H1 (cell line): ENCODE results near the gene EFNA3. TPM values are rescaled to one million over a fixed set of nuclear protein-coding genes. Genes with fewer than 3 reads are reported as not detected.

ENCODE experiments used
- CTCF ChIA-PET: fragments of 300-600 bp; sonication (Branson Sonifier 250); formaldehyde crosslinking; loops from one replicate; lab custom pipeline; 2021; ENCODE audit not compliant: partially characterized antibody; lab: Charles Lee
- POLR2A ChIA-PET: fragments of 300-600 bp; sonication (Branson Sonifier 250); formaldehyde crosslinking; loops from one replicate; lab custom pipeline; 2021; ENCODE audit warnings: inconsistent platforms; ENCODE audit not compliant: partially characterized antibody; lab: Charles Lee
- DNase-seq, 2 experiments: peaks; one replicate each; pipeline versions ENCODE4 v3.0.0 to v3.0.0-alpha.2; 2010 to 2022; ENCODE audit warnings: low spot score in 2 of 2, low read depth in 1 of 2, mixed read lengths in 1 of 2
- FAIRE-seq: peaks from 2 replicates; lab custom pipeline; 2011; peaks lifted over from hg19 to GRCh38; lab: Jason Lieb, UNC
- H2AFZ ChIP-seq: 2 replicates; pipeline ENCODE4 v1.8.1; 2012; ENCODE audit warnings: low read length, inconsistent platforms
- H2AK5ac ChIP-seq: 2 replicates; pipeline ENCODE4 v1.6.1; 2013; ENCODE audit warnings: low read depth, low read length
- H2BK120ac ChIP-seq: replicated peaks from 2 replicates; pipeline ENCODE3; 2013; ENCODE audit warnings: low read depth, low read length, inconsistent platforms
- H2BK12ac ChIP-seq: 2 replicates; pipeline ENCODE4 v1.6.1; 2013; ENCODE audit warnings: low read depth, low read length
- H2BK15ac ChIP-seq: 2 replicates; pipeline ENCODE4 v1.6.1; 2013; ENCODE audit warnings: low read length
- H2BK20ac ChIP-seq: 2 replicates; pipeline ENCODE4 v1.6.1; 2013; ENCODE audit warnings: low read length
- H2BK5ac ChIP-seq: 2 replicates; pipeline ENCODE4 v1.6.1; 2013; ENCODE audit warnings: low read depth, low read length
- H3K14ac ChIP-seq: 2 replicates; pipeline ENCODE4 v1.6.1; 2013; ENCODE audit warnings: inconsistent platforms; ENCODE audit not compliant: insufficient read length
- H3K18ac ChIP-seq: 2 replicates; pipeline ENCODE4 v1.6.1; 2013; ENCODE audit warnings: low read length; ENCODE audit errors: extremely low read depth
- H3K23ac ChIP-seq: 2 replicates; pipeline ENCODE4 v1.6.1; 2013; ENCODE audit warnings: inconsistent platforms; ENCODE audit not compliant: insufficient read length
- H3K23me2 ChIP-seq: 2 replicates; pipeline ENCODE4 v1.6.1; 2013; ENCODE audit warnings: low read depth, low read length
- H3K27ac ChIP-seq: 2 replicates; pipeline ENCODE4 v1.6.1; 2011; ENCODE audit warnings: low read depth, low read length, inconsistent platforms
- H3K27me3 ChIP-seq, 4 experiments: replicated peaks in 1 of 4; 1 replicate in 1 of 4; 2 replicates in 3 of 4; pipeline versions ENCODE4 v1.6.1 to v1.8.1; 2011 to 2013; ENCODE audit warnings: low read length in 3 of 4, mild to moderate bottlenecking in 3 of 4, inconsistent platforms in 2 of 4, mixed read lengths in 2 of 4, moderate library complexity in 1 of 4; ENCODE audit not compliant: control insufficient read depth in 3 of 4, insufficient read depth in 3 of 4; ENCODE audit errors: extremely low read depth in 1 of 4
- H3K36me3 ChIP-seq, 4 experiments: 2 replicates each; pipeline versions ENCODE4 v1.6.1 to v1.8.1; 2011 to 2013; ENCODE audit warnings: mild to moderate bottlenecking in 4 of 4, low read length in 3 of 4, moderate library complexity in 2 of 4, control low read depth in 1 of 4, inconsistent platforms in 1 of 4; ENCODE audit not compliant: insufficient read depth in 4 of 4, control insufficient read depth in 2 of 4
- H3K4ac ChIP-seq: replicated peaks from 2 replicates; pipeline ENCODE3; 2013; ENCODE audit warnings: low read length, low read depth, mixed read lengths, inconsistent platforms; ENCODE audit not compliant: insufficient read length
- H3K4me1 ChIP-seq, 4 experiments: replicated peaks in 1 of 4; 1 replicate in 1 of 4; 2 replicates in 3 of 4; pipeline versions ENCODE4 v1.6.1 to v1.8.1; 2011 to 2013; ENCODE audit warnings: low read length in 3 of 4, inconsistent platforms in 2 of 4, mixed read lengths in 1 of 4; ENCODE audit not compliant: insufficient read depth in 4 of 4, control insufficient read depth in 3 of 4
- H3K4me2 ChIP-seq, 2 experiments: 2 replicates each; pipeline versions ENCODE4 v1.6.1 to v1.8.1; 2011 to 2013; ENCODE audit warnings: low read depth in 2 of 2, low read length in 2 of 2, control low read depth in 1 of 2, inconsistent platforms in 1 of 2, mild to moderate bottlenecking in 1 of 2; ENCODE audit not compliant: insufficient read depth in 1 of 2
- H3K4me3 ChIP-seq, 4 experiments: fragments of 200-600, 300-600 bp in 1 of 4; sonication (generic), shearing (Covaris generic), sonication (Bioruptor Twin) in 1 of 4; 2 replicates each; pipeline versions ENCODE4 v1.5.1 to v1.8.1; 2011 to 2016; ENCODE audit warnings: low read length in 4 of 4, low read depth in 3 of 4, control low read depth in 2 of 4, inconsistent platforms in 2 of 4, mild to moderate bottlenecking in 2 of 4, mixed read lengths in 1 of 4, moderate library complexity in 1 of 4; ENCODE audit not compliant: insufficient read depth in 2 of 4; ENCODE audit errors: extremely low read depth in 1 of 4
- H3K56ac ChIP-seq: replicated peaks from 2 replicates; pipeline ENCODE3; 2013; ENCODE audit warnings: low read depth, mild to moderate bottlenecking, mixed read lengths, low read length, inconsistent platforms; ENCODE audit not compliant: insufficient read length
- H3K79me1 ChIP-seq: 2 replicates; pipeline ENCODE4 v1.6.1; 2013; ENCODE audit warnings: low read depth, low read length, control low read depth
- H3K79me2 ChIP-seq, 2 experiments: 2 replicates each; pipeline versions ENCODE4 v1.6.1 to v1.8.1; 2012 to 2013; ENCODE audit warnings: low read length in 2 of 2, mild to moderate bottlenecking in 2 of 2, inconsistent platforms in 1 of 2; ENCODE audit not compliant: insufficient read depth in 2 of 2, control insufficient read depth in 1 of 2
- H3K9ac ChIP-seq, 4 experiments: replicated peaks in 1 of 4; 1 replicate in 1 of 4; 2 replicates in 3 of 4; pipeline versions ENCODE4 v1.6.1 to v1.8.1; 2011 to 2013; ENCODE audit warnings: low read depth in 3 of 4, low read length in 3 of 4, control low read depth in 2 of 4, mild to moderate bottlenecking in 2 of 4, moderate library complexity in 2 of 4, inconsistent platforms in 1 of 4; ENCODE audit errors: extremely low read depth in 1 of 4
- H3K9me3 ChIP-seq, 2 experiments: 2 replicates each; pipeline versions ENCODE4 v1.6.1 to v1.8.1; 2012 to 2013; ENCODE audit warnings: mild to moderate bottlenecking in 2 of 2, moderate library complexity in 2 of 2, control low read depth in 1 of 2, inconsistent platforms in 1 of 2, low read depth in 1 of 2, low read length in 1 of 2, mixed read lengths in 1 of 2; ENCODE audit not compliant: insufficient read depth in 2 of 2
- H4K20me1 ChIP-seq, 2 experiments: replicated peaks in 1 of 2; 2 replicates each; pipeline versions ENCODE3 to v1.8.1; 2011 to 2013; ENCODE audit warnings: inconsistent platforms in 2 of 2, low read length in 2 of 2, mild to moderate bottlenecking in 1 of 2; ENCODE audit not compliant: insufficient read depth in 2 of 2, control insufficient read depth in 1 of 2
- H4K5ac ChIP-seq: 2 replicates; pipeline ENCODE4 v1.6.1; 2013; ENCODE audit warnings: low read length, low read depth, mixed read lengths, inconsistent platforms; ENCODE audit not compliant: insufficient read length
- H4K8ac ChIP-seq: 2 replicates; pipeline ENCODE4 v1.8.0; 2013; ENCODE audit warnings: mild to moderate bottlenecking, moderate library complexity, low read length, inconsistent platforms; ENCODE audit not compliant: insufficient read depth; ENCODE audit errors: extremely low read depth
- H4K91ac ChIP-seq: replicated peaks from 2 replicates; pipeline ENCODE3; 2013; ENCODE audit warnings: low read length, mixed read lengths, inconsistent platforms; ENCODE audit not compliant: insufficient read length
- E2F6 ChIP-seq: IDR thresholded peaks from 2 replicates; pipeline ENCODE4 v1.6.1; 2012; ENCODE audit warnings: inconsistent platforms
- TCF12 ChIP-seq: IDR thresholded peaks from 2 replicates; pipeline ENCODE4 v1.6.1; 2011; ENCODE audit warnings: low read depth, mild to moderate bottlenecking, low read length
- TEAD4 ChIP-seq: IDR thresholded peaks from 2 replicates; pipeline ENCODE4 v1.6.1; 2012; ENCODE audit warnings: low read depth, low read length, inconsistent platforms, mixed read lengths
- WGBS, 2 experiments: shearing (Covaris generic) in 1 of 2; methylation state at CpG; one replicate each; pipeline versions ENCODE4 v1.1.6 to v1.1.7; 2013 to 2015; ENCODE audit warnings: low lambda C conversion rate in 2 of 2, mixed read lengths in 2 of 2, inconsistent platforms in 1 of 2, low coverage in 1 of 2, missing lambda C conversion rate in 1 of 2; ENCODE audit not compliant: insufficient replicate concordance in 2 of 2, insufficient coverage in 1 of 2, insufficient read length in 1 of 2; ENCODE audit errors: extremely low coverage in 1 of 2, missing lambda C conversion rate in 1 of 2; 5-methylcytosine and 5-hydroxymethylcytosine counted together
- polyA plus RNA-seq, 7 experiments: library from polyadenylated mRNA; depleted of rRNA in 3 of 7; stranded (reverse) in 5 of 7; unstranded in 2 of 7; fragments of >200 nt in 5 of 7; fragments of 200-250 nt in 2 of 7; gene quantifications; 1 replicate in 5 of 7; 2 replicates in 1 of 7; 4 replicates in 1 of 7; pipeline versions ENCODE4 v1.2.1 to v1.2.3, GENCODE V29; 2011 to 2013; ENCODE audit warnings: missing spikeins in 2 of 7, mixed read lengths in 2 of 7
- total RNA-seq: library from RNA; stranded (reverse); fragmentation: NEBNext Ultra II Directional; extraction: Animal tissue kit (Norgen Biotek cat#: 25700); gene quantifications from 2 replicates; pipeline ENCODE4 v1.2.1, GENCODE V29; 2021

EFNA3 gene
- total and polyA plus RNA-seq, 2 of the 8 experiments (the other 6 are each of a cell fraction or from before 2014, with no cell fraction given), result 10.8 to 13.8 TPM

GRCh38 chr1:155124503-155125463 is 46.1 kb downstream of the EFNA3 start:
- no peak overlapping the region for H3K56ac ChIP-seq
- no peak overlapping the region for H4K91ac ChIP-seq
- peaks cover 16 to 46% (median 32%) of the 10 kb centered on the region in 4 experiments for H3K4me1 ChIP-seq
- no peak overlapping the region for H3K4ac ChIP-seq
- H3K79me2 ChIP-seq, result no peaks in the 10 kb centered on the region
- H4K8ac ChIP-seq, result no peak overlapping the region
- H3K79me1 ChIP-seq, result no peaks in the 10 kb centered on the region
- peak overlapping the region; percentile 94 to 97; a peak in 2 of 4 replicates for H3K4me2 ChIP-seq
- H2BK20ac ChIP-seq, result no peak overlapping the region
- CTCF ChIA-PET, result interaction anchor here (0.8 to 4.8 kb wide), 12 partner anchors 9 to 459 kb away, joined by 3 to 66 read pairs (median 4); partner anchors contain the start of gene KRTCAP2
- no peak overlapping the region for H2AFZ ChIP-seq
- H3K14ac ChIP-seq, result no peak overlapping the region
- H3K23ac ChIP-seq, result no peak overlapping the region
- H3K18ac ChIP-seq, result no peak overlapping the region
- peak in 1 of 2 experiments; percentile 48 for DNase-seq
- H4K5ac ChIP-seq, result no peak overlapping the region
- H3K23me2 ChIP-seq, result peaks cover 27% of the 10 kb centered on the region
- peaks cover 33 to 50% (median 47%) of the 10 kb centered on the region in 4 experiments for H3K27me3 ChIP-seq
- WGBS, 2 experiments, result 74% methylated on average over 16 of the region's 16 CpGs; no CpG with 5 or more reads in 1 of the 2 experiments
- TF ChIP-seq TCF12 (0 out of 2 replicates have a peak, but pooled peaks have one; percentile 26), E2F6 (no peak), TEAD4 (peak; percentile 80)
- no peak overlapping the region for H3K27ac ChIP-seq
- no peak overlapping the region for H2BK12ac ChIP-seq
- no peaks in the 10 kb centered on the region for H4K20me1 ChIP-seq
- H3K9ac ChIP-seq, result no peak overlapping the region
- H2BK15ac ChIP-seq, result no peak overlapping the region; the same call in 1 of the 2 replicates
- H3K36me3 ChIP-seq, result no peaks in the 10 kb centered on the region
- no peak for FAIRE-seq
- H2AK5ac ChIP-seq, result no peak overlapping the region
- no peak overlapping the region for H3K4me3 ChIP-seq
- H2BK120ac ChIP-seq, result no peak overlapping the region
- no peak overlapping the region for H2BK5ac ChIP-seq
- POLR2A ChIA-PET, result interaction anchor here (0.5 to 2.4 kb wide), 9 partner anchors 8 to 815 kb away, joined by 3 to 8 read pairs (median 4); partner anchors contain the start of gene KRTCAP2
- H3K9me3 ChIP-seq, result no peaks in the 10 kb centered on the region
